H1 (cell line): ENCODE results near the gene ACVR2B. TPM values are rescaled to one million over a fixed set of nuclear protein-coding genes. Genes with fewer than 3 reads are reported as not detected.

Source experiments
- polyA plus RNA-seq, 7 experiments: library from polyadenylated mRNA; depleted of rRNA in 3 of 7; stranded (reverse) in 5 of 7; unstranded in 2 of 7; fragments of >200 nt in 5 of 7; fragments of 200-250 nt in 2 of 7; gene quantifications; 1 replicate in 5 of 7; 2 replicates in 1 of 7; 4 replicates in 1 of 7; pipeline versions ENCODE4 v1.2.1 to v1.2.3, GENCODE V29; 2011 to 2013; ENCODE audit warnings: missing spikeins in 2 of 7, mixed read lengths in 2 of 7
- small RNA-seq: library from polyadenylated mRNA; stranded (forward); fragments of <200 nt; extraction: miRNeasy Mini kit (QIAGEN cat#:217004); gene quantifications from one replicate; pipeline ENCODE3, GENCODE V24; 2013; ENCODE audit not compliant: insufficient read depth
- total RNA-seq: library from RNA; stranded (reverse); fragmentation: NEBNext Ultra II Directional; extraction: Animal tissue kit (Norgen Biotek cat#: 25700); gene quantifications from 2 replicates; pipeline ENCODE4 v1.2.1, GENCODE V29; 2021

The ACVR2B gene
- total and polyA plus RNA-seq, 2 of the 8 experiments (the other 6 are each of a cell fraction or from before 2014, with no cell fraction given), result 24.7 to 109 TPM

Small RNAs within 50 kb of the gene (small RNA-seq; reads per million reads assigned to genes)
- gene RF00019, result not detected

Other genes starting within 250 kb of the ACVR2B start
- gene SLC22A13, start 188.1 kb upstream of the ACVR2B start, total RNA-seq, result 0.41 and 0.54 TPM in 2 replicates
- gene SLC22A13, start 188.1 kb upstream of the ACVR2B start, polyA plus RNA-seq (2011; rRNA removed), result 0.05 and 0.06 TPM in 2 replicates
- not detected in 2 replicates for gene SLC22A14, start 171.6 kb upstream of the ACVR2B start, total RNA-seq
- gene SLC22A14, start 171.6 kb upstream of the ACVR2B start, polyA plus RNA-seq (2011; rRNA removed), result 0.03 and 0.05 TPM in 2 replicates
- 5.3 and 5.5 TPM in 2 replicates for gene XYLB, start 107.1 kb upstream of the ACVR2B start, total RNA-seq
- gene XYLB, start 107.1 kb upstream of the ACVR2B start, polyA plus RNA-seq (2011; rRNA removed), result 1.7 and 2.8 TPM in 2 replicates
- gene EXOG, start 42.5 kb downstream of the ACVR2B start, total RNA-seq, result 12.2 and 12.9 TPM in 2 replicates
- 5.1 and 7.2 TPM in 2 replicates for gene EXOG, start 42.5 kb downstream of the ACVR2B start, polyA plus RNA-seq (2011; rRNA removed)
- gene SCN5A, start 195.8 kb downstream of the ACVR2B start, total RNA-seq, result 11.4 and 16.5 TPM in 2 replicates
- 4.8 and 6.8 TPM in 2 replicates for gene SCN5A, start 195.8 kb downstream of the ACVR2B start, polyA plus RNA-seq (2011; rRNA removed)